GM21576 (cell line): ENCODE measurements around the gene NKX2-3.

Experiments
- ATAC-seq: cut with Tn5 transposase; IDR thresholded peaks from one replicate; pipeline ENCODE4 v1.9.1; 2021; ENCODE audit warnings: mild to moderate bottlenecking, moderate library complexity; ENCODE audit not compliant: unreplicated experiment

The NKX2-3 gene

GRCh38 chr10:99525897-99526296 lies 6.8 kb upstream of the NKX2-3 start:
- no peak for ATAC-seq

DNA sequence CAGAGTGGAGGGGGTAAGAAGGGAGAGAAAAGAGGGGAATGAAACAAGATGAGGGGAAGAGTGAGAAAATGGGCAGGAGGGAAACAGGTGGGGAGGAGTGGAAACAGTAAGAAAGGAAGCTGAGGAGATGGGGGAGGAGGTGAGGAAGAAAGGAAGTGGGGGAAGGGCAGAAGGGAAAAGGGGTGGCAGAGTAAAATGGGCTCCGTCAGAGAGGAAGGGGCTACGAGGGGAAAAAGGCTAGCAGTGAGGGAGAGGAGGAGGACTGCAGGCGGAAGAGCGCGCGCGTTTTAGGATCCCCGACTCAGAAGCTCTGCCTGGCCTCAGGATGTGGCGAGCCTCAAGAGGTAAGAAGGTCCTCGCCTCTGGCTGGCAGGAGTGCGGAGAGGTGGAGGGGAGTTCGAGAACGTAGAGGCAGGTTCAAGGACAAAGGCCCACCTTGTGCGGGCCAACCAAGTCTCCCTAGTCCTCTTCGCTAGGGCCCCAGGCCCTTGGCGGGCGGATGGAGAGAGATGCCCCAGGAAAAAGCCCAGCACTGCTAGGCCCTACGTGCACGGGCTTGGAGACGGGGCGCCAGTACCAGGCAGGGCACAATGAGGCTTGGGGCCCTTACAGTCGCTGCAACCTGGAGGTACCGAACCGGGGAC lies 5.8 kb upstream of the NKX2-3 start:
- no peak for ATAC-seq

DNA sequence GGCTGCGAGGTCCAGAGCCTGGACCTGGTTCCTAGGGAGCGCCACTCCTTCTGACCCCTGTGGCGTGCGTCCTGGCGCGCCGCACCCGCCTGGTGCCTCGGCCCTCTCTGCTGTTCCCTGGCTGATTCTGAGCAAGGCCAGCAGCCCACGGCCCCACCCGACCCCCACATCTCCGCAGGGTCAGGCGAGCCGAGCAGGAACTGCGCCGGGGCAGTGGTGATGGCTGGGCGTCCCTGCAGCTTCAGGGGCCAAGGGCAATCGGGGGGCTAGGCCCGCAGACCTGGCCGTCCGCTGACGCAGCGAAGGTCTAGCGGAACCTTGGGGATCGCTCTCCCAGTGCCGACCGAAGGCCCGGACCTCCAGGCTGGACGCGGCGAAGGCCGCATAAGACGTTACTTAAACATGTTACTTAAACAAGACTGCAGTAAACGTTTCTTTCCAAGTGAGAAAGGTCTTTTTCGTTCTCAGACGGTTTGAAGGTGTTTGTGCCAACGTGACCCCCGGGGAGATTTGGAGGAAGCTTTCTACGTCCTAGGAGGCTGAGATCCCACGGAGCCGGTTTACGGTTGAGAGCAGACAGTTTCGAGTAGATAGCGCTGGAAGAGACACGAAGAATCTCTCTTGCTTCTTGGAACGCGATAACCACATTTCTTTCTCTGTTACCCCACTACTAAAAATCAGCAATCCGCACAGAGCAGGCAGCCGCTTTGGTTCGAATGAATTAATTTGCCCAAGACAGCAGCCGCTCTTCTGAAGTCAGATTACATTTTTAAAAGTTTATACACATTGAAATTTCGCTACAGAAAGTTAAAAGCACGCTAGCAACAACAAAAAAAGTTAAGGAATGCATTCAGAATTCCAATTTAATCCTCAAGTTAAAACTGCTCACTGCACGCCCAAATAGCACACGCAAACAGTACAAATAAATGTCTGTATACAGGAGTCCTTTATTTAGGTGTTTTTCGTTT lies 4.9 kb upstream of the NKX2-3 start:
- ATAC-seq = no peak

DNA sequence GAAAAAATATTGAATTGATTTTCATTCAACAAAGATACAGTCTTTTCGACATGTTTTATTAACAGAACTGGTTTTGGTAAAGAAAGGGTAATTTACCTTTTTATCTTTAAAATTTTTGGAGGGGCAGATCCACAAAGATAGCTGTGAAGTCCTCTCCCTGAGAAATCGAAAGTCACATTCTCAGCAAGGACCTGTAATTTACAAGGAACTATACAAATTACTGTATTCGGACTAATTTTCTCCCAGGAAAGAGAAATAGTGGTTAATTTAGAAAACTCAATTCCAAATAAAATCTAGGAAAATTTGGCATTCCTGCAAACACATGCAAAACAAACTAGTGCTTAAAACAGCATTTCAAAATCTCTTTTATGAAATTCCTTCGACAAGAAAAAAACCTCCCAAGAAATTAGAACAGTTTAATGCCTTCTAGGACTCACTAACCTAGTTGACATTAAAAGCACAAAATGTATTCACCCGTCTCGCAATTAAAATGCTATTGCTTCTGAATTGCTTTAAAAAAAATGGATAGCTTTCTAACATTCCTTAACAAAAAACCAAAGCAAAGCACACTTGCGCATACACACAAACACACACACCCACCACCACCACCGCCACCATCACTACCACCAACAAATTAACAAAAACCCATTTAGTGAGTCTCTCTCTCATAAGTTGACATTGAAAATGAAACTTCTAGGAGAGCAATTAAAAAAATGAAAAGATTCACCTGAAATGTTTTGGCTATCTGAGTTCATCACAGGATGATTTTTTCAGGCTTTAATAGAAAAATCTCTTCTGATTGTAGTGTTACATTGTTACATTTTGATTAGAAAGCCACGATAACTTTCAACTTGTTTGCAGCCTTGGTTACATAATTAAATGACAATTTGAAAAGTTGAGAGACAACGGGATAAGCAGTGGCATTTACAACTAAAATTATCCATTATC lies 4.0 kb upstream of the NKX2-3 start:
- ATAC-seq = no peak

DNA sequence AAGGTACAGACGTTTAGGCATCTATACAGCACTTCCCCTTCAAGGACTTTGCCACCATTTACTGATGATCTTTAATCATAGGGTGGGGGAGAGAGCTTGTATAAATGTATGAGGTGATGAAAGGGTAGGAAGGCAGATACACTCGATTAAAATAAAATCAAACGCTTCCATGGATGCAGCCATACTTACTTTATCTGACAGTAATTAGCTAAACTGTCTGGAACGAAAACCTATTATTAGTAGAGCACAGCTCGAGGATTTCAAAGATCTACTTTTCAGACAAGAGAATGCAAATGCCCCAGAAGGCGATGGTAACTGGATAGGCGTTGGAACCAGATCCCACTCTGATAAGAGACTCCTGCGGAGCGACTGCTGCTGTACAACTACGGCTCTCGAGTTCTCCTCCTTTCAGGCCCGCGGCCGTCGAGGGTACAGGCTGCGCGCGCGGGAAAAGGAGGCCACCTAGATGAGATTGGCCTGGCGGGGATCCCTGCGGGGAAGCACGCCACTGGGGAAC lies 3.1 kb upstream of the NKX2-3 start:
- no peak for ATAC-seq

DNA sequence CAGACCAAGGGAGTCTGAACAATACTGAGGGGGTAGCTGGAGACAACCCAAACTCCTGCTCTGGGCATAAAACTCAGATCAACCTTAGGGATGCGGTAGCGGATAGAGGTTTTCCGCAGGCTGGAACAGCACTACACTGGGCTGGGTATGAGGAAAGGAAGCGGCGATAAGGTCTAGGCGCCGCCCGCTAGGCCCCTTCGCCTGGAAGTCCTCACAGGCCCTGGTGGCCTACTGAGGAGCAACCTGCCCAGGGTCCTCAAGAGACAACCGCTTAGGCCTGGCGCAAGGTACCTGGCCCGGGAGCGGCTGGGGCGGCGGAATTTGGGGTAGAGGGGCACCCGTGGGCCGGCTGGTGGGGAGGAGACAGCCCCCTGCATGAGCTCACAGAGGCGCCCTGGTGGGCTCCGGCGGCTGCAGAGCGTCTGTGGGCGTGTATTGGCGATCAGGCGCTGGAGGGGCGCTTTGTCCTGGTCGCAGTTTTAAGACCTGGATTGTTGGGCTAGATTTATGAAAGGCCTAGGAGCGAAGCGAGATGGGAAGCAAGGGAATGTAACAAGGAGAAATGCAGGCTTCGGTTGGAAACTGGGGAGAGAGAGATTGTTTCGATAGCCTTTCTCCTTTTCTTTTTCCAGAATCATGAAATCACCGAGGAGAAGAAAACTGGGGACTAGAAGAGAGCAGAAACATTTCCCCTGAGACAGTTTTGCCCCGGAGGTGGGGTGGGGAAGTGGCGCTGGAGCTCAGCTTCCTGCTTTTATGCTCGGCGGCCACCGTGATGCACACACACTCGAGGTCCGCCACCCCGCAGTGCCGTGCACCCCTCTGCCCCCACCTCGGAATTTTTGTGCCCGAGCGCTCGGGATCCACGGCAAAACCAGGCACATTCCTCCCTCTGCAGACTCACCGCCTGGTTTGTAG lies 2.4 kb upstream of the NKX2-3 start:
- ATAC-seq = no peak

DNA sequence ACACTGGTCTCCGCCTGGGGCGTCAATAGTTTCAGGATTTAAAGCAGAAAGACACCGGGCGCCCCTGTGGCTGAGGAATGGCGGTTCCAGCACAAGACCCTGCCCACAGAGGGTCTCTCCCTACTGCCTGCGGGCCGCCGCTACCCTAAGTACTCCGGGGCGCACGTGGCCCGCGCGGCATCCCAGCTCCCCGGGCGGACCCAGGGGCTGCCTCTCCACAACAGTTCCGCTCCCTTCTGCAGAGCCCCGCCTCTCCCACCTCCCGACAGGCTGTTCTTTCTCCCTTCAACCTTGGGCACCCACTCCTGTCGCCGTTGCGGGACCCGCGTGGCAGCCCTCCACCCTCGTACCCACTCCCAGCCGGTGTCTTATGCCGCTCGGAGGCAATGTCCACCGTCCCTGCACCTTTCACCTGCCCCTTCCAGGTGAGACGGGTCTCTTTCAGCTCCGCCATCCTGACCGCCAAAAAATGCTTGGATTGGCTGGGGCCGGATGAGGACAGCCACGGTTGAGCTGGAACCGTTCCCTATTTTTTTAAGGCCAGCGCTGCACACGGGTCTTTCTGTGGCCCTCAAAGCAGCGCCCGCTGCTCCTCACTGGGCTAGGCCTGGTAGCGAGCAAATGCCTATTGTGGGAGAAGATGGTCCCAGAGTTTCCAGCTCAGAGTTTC lies 1.6 kb upstream of the NKX2-3 start:
- no peak for ATAC-seq

GRCh38 chr10:99531696-99532593 lies 797 bp upstream of the NKX2-3 start:
- no peak for ATAC-seq

- no peak for ATAC-seq
Observed at GRCh38 chr10:99533496-99534449, 1.0 kb downstream of the NKX2-3 start.

DNA sequence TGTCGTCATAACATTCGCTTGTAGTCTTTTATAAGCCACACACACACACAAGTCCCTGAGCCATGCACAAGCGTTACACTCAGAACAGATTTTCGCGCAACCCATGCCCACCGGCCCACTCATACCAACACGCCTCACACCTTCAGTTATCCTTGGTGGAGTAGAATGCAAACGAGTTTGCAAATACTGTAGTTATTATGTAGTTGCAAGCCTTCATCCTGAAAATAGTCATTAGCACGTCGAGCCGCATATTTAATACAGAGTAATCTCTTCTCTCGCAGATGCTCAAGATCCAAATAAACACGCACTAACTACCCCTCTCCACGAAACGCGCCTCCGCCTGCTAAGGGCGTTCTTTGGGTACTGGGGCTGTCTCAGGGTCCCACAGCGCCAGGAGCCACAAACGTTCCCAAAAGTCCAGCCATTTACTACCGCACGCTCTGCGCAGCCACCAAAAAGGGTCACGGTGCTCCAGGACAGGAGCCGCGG lies 1.8 kb downstream of the NKX2-3 start:
- no peak for ATAC-seq

DNA sequence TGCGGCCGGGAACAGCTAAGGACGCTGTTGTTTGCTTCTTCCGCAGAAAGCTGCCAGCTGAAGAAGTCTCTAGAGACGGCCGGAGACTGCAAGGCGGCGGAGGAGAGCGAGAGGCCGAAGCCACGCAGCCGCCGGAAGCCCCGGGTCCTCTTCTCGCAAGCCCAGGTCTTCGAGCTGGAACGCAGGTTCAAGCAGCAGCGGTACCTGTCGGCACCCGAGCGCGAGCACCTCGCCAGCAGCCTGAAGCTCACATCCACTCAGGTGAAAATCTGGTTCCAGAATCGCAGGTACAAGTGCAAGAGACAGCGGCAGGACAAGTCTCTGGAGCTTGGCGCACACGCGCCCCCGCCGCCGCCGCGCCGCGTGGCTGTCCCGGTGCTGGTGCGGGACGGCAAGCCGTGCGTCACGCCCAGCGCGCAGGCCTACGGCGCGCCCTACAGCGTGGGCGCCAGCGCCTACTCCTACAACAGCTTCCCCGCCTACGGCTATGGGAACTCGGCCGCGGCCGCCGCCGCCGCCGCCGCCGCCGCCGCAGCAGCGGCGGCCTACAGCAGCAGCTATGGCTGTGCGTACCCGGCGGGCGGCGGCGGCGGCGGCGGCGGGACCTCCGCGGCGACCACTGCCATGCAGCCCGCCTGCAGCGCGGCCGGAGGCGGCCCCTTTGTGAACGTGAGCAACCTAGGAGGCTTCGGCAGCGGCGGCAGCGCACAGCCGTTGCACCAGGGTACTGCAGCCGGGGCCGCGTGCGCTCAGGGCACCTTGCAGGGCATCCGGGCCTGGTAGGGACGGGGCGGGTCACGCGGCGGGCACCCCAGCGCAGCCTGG lies 2.4 kb downstream of the NKX2-3 start:
- ATAC-seq = no peak

- ATAC-seq = no peak
Observed at GRCh38 chr10:99535764-99536337, 3.1 kb downstream of the NKX2-3 start.

GRCh38 chr10:99536338-99537085 lies 3.8 kb downstream of the NKX2-3 start:
- ATAC-seq = no peak

DNA sequence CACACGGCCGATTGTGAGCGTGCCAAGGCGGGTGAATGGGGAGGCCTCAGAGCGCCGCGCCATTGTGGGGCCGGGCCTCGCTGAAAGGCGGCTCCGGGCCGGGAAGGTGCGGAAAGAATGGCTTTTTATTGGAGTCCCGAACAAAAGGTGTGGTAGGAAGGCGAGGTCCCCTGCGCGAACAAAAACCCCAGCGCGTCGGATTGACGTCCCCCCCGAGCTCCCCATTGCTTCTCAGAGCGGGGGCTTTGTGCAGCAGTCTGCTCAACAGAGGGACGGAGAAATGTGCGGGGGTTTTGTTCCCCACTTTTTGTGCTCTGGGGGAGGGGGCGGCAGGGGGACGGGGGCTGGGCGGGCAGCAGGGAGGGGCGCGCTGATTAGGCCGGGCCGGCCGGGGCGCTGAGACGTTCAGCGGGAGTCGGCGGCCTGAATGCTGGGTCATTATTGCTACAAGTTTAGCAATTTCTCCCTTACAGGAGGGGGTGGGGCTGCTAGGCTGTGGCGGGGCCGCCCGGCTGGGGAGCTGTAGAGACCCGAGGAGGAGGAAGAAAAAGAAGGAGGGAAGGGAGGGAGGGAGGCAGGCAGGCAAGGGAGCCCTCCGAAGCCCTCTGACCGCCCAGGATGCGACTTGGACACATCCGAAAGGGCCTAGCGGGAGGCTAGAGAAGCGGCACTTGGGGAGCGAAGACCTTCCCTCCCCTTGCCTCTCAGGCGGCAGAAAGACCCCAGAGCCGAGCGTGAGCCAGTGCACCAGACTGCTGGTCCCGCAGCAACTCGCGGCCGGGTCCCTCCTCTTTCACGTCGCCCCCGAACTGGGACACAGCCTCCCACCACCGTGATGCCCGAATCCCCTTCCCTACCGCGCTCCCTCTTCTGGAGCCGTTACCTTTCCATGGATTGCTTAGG lies 4.6 kb downstream of the NKX2-3 start:
- ATAC-seq = no peak
